ENCODE data around the gene TAF11L8.
"Not testable (repeated sequence)": the region's sequence is repeated elsewhere in the genome, so short reads cannot be mapped to it uniquely, and the experiment has no call there.

- TF ChIP-seq, protein P1, sequence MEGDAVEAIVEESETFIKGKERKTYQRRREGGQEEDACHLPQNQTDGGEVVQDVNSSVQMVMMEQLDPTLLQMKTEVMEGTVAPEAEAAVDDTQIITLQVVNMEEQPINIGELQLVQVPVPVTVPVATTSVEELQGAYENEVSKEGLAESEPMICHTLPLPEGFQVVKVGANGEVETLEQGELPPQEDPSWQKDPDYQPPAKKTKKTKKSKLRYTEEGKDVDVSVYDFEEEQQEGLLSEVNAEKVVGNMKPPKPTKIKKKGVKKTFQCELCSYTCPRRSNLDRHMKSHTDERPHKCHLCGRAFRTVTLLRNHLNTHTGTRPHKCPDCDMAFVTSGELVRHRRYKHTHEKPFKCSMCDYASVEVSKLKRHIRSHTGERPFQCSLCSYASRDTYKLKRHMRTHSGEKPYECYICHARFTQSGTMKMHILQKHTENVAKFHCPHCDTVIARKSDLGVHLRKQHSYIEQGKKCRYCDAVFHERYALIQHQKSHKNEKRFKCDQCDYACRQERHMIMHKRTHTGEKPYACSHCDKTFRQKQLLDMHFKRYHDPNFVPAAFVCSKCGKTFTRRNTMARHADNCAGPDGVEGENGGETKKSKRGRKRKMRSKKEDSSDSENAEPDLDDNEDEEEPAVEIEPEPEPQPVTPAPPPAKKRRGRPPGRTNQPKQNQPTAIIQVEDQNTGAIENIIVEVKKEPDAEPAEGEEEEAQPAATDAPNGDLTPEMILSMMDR (IDR thresholded peaks at IDR 0.05), result not testable (repeated sequence)
- TF ChIP-seq POLR2A (IDR thresholded peaks at IDR 0.05), result not testable (repeated sequence)
Measured at GRCh38 chr5:17585658-17586057, 5.1 kb downstream of the TAF11L8 start, which contains the start of gene TAF11L7.
